OCI-LY1 (cell line): ENCODE data around the gene OSTN.

Experiments
- EZH2 ChIP-seq: fragments of 200-600 bp; sonication (generic), shearing (Covaris generic); IDR thresholded peaks from 2 replicates; pipeline ENCODE4 v1.8.0; 2017; ENCODE audit warnings: borderline replicate concordance, mixed run types, mild to moderate bottlenecking, antibody characterized with exemption, low read length, moderate library complexity, mixed read lengths
- TF ChIP-seq, protein P1 (sequence below): fragments of 200-600 bp; sonication (generic), shearing (Covaris generic); IDR thresholded peaks from 2 replicates; pipeline ENCODE4 v1.5.1; 2017; ENCODE audit warnings: mild to moderate bottlenecking, antibody characterized with exemption, low read length, moderate library complexity, mixed read lengths

DNA sequence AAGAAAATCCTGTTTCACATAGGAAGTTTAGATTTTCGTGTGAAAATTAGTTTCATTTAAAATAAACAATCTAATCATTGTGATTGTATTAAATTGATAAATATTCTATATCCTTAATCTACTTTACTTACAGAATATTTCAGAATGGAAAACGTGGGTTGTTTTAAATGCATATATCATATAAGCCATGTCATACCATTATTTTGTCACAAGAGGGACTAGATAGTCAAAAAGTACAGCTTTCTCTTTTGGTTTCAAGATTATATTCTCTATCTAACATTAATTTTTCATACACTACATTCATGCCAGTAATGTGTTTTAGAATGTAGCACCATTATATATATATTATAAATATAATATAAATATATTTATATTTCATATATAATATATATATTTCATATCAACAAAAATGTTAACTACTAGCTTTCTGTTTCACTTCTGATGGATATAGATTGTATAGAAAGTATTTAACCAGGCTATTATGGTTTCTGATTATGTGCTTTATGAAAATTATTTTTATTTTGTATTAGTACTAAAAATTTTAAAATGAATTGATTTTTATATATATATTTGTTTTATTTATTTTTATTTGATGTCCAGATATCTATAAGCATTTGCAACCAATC lies 45.3 kb downstream of the OSTN start:
- TF ChIP-seq, protein P1, sequence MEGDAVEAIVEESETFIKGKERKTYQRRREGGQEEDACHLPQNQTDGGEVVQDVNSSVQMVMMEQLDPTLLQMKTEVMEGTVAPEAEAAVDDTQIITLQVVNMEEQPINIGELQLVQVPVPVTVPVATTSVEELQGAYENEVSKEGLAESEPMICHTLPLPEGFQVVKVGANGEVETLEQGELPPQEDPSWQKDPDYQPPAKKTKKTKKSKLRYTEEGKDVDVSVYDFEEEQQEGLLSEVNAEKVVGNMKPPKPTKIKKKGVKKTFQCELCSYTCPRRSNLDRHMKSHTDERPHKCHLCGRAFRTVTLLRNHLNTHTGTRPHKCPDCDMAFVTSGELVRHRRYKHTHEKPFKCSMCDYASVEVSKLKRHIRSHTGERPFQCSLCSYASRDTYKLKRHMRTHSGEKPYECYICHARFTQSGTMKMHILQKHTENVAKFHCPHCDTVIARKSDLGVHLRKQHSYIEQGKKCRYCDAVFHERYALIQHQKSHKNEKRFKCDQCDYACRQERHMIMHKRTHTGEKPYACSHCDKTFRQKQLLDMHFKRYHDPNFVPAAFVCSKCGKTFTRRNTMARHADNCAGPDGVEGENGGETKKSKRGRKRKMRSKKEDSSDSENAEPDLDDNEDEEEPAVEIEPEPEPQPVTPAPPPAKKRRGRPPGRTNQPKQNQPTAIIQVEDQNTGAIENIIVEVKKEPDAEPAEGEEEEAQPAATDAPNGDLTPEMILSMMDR = peak; percentile 34; the same call in 1 of the 2 replicates
- TF ChIP-seq EZH2 = no peak
